ENCODE results near the gene PPP3CA.
"Not testable (repeated sequence)": the region's sequence is repeated elsewhere in the genome, so short reads cannot be mapped to it uniquely, and the experiment has no call there.

PPP3CA gene

GRCh38 chr4:101200561-101200960 is 146.8 kb downstream of the PPP3CA start:
- no peak for DNase-seq

DNA sequence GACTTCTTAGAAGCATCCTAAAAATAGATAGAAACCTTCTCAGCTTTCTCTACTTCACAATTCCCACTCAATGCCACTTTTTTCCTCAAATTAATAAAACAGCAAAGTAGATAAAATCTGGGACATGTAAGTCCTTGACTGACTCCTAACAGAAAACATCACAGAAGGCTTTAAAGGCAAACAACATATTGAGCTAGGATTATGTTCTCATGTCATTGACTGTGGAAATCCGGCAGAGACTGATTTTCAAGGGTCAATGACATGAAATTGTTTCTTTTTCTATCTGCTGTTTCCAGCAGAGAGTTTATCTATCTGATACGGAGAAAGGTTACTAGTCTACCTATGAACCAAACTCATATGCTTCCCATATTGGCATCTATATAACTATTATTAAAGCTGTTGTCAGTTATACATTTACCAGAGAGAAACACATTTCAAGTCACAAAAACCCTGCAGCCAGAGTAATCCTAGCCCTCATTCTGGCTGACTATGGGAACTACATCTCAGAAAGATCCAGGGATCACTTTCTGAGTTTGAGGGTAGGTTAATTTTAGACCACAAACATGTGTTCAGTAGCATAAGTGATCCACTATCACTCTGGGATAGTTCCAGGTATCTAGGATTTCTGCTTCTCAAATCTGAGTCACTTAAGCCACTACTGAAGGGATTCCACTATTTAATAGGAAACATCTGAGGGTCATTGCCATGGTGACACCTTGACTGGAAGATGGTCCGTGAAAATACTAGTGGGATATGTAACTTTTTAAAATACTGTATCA is 147.6 kb downstream of the PPP3CA start:
- no peak for DNase-seq

DNA sequence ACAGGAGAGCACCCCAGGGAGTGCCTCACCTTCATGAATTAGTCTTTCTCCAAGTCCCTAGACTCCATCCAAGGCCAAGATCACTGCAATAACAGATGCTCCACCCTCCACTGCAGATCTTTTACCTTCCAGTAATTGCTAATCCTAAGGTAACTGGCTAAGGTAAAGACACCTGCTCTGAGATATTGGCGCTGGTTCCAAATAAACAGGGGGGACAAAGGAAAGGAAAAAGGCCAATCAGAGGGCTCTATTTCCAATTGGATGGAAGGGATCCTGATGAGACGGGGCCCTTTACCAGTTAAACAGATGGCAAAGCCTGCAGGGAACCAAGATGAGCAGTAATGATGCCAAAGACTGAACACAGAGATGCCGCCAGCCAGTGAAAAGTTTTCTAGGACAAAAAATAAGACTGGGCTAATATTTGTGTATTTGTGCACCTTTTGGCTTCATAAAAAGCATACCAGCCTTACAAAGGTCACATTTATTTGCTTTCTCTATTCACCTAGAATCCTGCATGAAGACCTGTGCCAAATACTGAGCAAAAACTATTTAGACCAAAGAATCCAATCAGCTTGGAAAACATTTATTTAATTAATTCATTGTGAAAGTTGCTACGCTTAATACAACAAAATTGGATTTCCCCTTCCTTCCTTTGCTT is 148.5 kb downstream of the PPP3CA start:
- DNase-seq, result no peak

GRCh38 chr4:101197350-101197749 is 150.0 kb downstream of the PPP3CA start:
- DNase-seq, result no peak

DNA sequence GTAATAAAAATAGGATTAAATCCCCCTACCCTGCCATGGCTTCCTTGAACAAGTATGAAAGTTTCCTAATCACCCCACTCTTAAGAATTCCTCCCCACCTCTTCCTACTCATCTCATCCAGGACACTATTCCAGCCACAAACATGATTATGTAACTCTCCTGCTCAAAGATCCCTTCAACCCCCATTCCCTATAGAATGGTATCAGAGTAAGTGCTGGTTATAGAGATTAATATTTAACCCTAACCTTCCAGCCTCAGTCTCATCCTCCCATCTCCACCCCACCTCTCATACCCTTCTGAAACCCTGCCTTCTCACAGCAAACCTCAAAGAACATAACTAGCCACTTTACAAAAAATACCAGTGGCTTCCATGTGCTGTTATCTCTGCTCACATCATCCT is 155.1 kb downstream of the PPP3CA start:
- no peak for DNase-seq

GRCh38 chr4:101191302-101192098 is 155.8 kb downstream of the PPP3CA start:
- DNase-seq, result no peak

- DNase-seq, result no peak
Observed at GRCh38 chr4:101190751-101191150, 156.6 kb downstream of the PPP3CA start.

DNA sequence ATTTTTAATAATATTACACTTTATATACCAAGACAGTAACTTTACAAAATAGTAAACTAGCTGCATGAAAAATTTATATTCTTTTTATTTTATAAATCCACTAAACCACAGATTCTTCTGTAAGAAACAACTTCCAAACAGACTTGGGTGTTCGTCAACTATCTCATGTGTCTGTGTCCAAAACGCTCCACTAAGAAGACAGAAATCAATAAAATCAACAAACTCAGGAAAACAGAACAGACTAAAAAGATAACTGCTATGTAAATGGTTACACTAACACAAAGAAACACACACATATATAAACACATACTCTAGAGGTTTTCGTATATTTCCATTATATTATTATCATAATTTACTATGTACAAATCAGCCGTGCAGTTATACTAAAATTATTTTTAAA is 158.4 kb downstream of the PPP3CA start:
- DNase-seq, result no peak

- DNase-seq, result peak; percentile 24
Observed at GRCh38 chr4:101187841-101188240, 159.5 kb downstream of the PPP3CA start.

DNA sequence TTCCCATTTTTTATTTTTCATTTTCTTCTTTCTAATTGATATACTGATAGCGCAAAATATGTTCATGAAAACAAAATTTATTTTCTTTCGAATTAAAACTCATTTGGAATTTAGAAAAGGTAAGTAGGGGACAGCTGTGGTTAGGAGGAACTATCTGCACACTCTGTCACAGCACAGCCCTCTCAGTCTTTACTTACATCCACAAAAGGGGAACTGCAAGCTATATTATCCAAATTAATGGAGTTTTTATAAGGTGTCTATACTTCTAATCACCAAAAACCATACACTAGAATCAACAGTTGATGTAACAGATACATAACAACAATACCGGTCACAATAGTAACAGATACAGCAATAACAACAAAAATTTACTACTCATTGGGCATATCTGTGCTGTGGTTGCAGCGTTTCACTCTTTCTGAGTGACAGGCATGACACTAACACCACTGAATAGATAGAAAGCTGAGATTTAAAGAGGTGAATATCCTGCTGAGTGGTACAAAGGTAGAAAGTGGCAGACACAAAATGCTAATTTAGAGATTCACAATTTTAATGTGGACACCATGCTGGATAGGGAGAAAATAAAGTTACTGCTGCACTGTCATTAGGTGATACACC is 160.7 kb downstream of the PPP3CA start:
- no peak for DNase-seq

DNA sequence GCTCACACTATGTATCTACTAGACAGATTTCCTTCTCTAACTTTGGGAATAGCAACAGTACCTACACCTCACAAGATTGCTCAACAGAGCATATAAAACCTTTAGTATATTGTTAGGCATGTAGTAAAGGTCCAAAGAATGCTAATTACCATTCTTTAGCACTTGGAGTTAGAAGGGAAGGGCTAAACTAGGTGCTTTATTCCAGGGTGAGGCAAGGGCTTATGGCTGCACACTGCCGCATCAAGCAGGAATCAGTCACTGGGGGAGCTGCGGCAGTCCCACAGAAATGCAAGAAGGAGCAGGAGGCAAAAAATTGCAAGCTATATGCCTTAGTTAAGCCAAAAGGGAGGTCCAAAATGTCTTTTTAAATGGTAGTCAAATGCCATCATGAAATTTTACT is 162.7 kb downstream of the PPP3CA start:
- DNase-seq, result no peak

GRCh38 chr4:101183666-101184373 is 163.5 kb downstream of the PPP3CA start:
- no peak for DNase-seq

GRCh38 chr4:101183221-101183620 is 164.1 kb downstream of the PPP3CA start:
- DNase-seq, result no peak

DNA sequence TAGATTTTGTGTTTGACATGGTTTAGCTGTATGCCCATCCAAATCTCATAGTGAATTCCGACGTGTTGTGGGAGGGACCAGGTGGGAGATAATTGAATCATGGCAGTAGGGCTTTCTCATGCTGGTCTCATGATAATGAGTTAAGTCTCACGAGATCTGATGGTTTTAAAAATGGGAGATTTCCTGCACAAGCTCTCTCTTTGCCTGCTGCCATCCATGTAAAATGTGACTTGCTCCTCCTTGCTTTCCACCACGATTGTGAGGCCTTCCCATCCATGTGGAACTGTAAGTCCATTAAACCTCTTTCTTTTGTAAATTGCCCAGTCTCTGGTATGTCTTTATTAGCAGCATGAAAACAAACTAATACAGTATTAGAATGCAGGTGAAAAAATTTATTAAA is 164.6 kb downstream of the PPP3CA start:
- DNase-seq, result not testable (repeated sequence)

DNA sequence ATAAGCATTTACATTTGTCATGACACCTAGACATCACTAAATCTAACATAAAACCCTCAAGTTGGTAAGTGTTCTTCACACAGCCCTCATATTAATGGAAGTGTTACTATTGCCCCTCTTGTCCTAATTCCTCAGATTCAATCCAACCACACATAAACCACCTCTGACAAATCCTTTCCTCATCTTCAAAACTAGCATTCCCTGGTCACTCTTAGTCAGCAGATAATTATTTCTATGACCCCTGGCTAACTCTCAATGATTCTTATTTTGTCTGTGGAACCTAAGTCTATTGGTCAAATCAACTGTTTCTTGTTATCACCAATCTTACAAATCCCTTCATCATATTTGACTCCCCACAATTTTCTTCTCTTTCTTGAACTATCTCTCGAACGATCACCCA is 168.6 kb downstream of the PPP3CA start:
- DNase-seq, result no peak

DNA sequence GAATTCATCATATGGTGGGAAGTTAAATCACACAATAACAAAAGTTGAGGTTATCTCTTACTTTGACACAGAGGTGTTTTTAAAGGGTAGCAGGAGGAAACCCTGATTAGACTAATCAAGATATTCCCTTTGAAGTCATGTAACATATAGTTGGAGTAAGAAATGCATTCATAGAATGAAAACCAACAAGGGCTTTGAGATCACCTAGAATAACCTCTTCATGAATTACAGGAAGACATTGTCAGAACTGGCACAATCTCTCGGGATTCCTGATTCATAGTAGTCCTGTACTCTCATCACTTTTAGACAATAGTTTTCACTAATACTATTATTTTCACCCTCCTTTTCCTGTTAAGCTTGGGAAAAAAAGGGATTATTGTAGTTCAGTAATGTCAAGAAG is 170.2 kb downstream of the PPP3CA start:
- no peak for DNase-seq

DNA sequence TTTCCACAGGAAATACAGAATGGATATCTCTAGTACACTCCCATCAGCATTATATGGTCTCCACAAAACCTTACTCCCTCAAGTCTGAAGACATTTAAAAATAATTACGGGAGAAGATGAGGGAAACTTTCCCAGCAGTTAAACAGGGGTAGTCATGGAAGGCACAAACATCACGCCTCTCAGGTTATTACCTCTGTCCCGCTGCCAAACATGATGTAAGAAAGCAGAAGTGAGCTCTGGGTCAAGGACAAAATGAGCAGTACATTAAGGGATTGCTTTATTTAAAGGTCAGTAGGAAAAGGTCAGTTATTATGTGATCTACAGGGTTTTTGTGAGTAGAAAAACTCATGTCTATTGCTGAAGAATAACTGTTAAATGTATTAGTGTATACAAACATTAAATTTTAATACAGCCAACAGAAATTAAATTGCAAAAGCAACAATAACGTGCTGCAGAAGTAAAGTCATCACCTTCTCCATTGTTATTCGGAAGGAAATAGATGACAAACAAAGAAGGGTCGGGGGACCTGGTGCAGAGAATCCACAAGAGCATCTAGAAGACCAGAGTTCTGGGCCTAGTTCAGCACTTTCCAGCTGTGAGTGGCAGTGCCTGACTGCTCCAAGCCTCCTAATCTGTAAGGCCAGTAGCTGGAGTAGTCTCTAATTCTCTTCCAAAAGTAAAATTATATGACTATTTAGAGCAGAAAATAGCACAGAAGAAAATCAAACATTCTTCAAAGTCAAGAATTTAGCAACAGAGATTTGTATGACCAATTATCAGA is 171.2 kb downstream of the PPP3CA start:
- DNase-seq, result no peak

GRCh38 chr4:101174679-101175345 is 172.5 kb downstream of the PPP3CA start:
- DNase-seq, result no peak

DNA sequence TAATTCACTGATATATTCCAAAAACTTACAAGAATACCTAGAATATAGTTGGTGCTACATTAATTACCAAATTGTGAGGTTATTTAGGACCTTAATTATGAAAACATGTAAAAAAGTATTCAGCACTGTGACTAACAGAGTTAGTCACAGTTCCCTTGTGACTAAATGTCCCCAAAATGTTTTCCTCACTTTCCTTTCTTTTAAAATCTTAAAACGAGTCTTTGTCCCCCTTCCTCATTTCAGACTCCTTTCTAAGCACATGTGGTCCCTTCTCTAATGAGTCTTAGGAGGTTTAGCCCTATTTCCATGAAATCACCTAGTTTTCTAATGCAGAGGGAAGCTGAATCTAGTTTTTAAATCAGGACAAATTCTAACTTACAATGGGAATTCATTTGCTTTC is 175.0 kb downstream of the PPP3CA start:
- DNase-seq, result no peak

DNA sequence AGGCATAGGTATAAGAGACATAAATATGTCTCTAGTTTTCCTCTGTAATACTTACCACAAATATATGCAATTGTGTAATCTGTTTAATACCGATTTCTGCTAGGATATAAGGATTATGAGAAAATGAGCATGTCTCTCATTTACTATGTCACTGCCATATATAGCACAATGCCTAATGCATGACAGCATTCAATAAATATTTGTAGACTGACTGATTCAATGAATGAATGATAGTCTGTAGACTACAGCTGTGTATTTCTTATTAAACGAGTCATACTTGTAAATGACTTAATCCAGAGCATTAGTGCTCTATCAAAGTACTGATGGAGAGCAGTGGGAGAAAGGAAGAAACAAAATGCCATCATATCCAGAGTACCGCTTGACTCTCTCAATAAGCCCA is 175.6 kb downstream of the PPP3CA start:
- DNase-seq, result no peak
